GM13976 (cell line): ENCODE measurements around the gene N4BP3.
"Not testable (repeated sequence)": the region's sequence is repeated elsewhere in the genome, so short reads cannot be mapped to it uniquely, and the experiment has no call there.

Source experiments
- DNase-seq: peaks from one replicate; pipeline ENCODE4 v3.0.0; 2012; ENCODE audit warnings: low spot score
- CTCF ChIP-seq: IDR thresholded peaks from 2 replicates; pipeline ENCODE4 v1.5.1; 2012; ENCODE audit warnings: borderline replicate concordance, mild to moderate bottlenecking; ENCODE audit not compliant: insufficient read depth; ENCODE audit errors: extremely low read depth, missing control alignments, control extremely low read depth
- in situ Hi-C: fragments of 300-500 bp; cut with MboI; formaldehyde crosslinking; loops from one replicate; pipeline ENCODE4 v1.12.0; 2022; ENCODE audit warnings: low sequenced_read_pairs, mixed read lengths, inconsistent platforms; ENCODE audit not compliant: unreplicated experiment

Gene N4BP3

GRCh38 chr5:178074266-178074952, 38.9 kb upstream of the N4BP3 start:
- in situ Hi-C loops, result loop anchor here (10.0 to 25.0 kb wide), 2 partner anchors 70 to 462 kb away; partner anchors contain the start of gene B4GALT7
- peak; percentile 45 for TF ChIP-seq CTCF
- DNase-seq, result peak; percentile 44

- in situ Hi-C loops, result loop anchor here (10.0 kb wide), 1 partner anchor 68 kb away; no protein-coding TSS in a partner anchor
- not testable (repeated sequence) for DNase-seq
These were observed 36.4 kb upstream of the N4BP3 start for GRCh38 chr5:178076965-178077364.

- in situ Hi-C loops, result loop anchor here (10.0 kb wide), 1 partner anchor 67 kb away; no protein-coding TSS in a partner anchor
- no peak for TF ChIP-seq CTCF
- peak; percentile 12 for DNase-seq
These were observed 35.6 kb upstream of the N4BP3 start for GRCh38 chr5:178077751-178078150.

- TF ChIP-seq CTCF, result no peak
- in situ Hi-C loops, result loop anchor here (10.0 kb wide), 1 partner anchor 66 kb away; no protein-coding TSS in a partner anchor
- peak; percentile 10 for DNase-seq
These were observed 34.9 kb upstream of the N4BP3 start for GRCh38 chr5:178078197-178079010.

- no peak for TF ChIP-seq CTCF
- in situ Hi-C loops, result no loop called here
These were observed 33.3 kb upstream of the N4BP3 start for GRCh38 chr5:178080056-178080455.

GRCh38 chr5:178080618-178081410, 32.5 kb upstream of the N4BP3 start:
- no peak for TF ChIP-seq CTCF

More at GRCh38 chr5:178080056-178080455, 33.3 kb upstream of the N4BP3 start:
- no peak for DNase-seq

More at GRCh38 chr5:178080618-178081410, 32.5 kb upstream of the N4BP3 start:
- in situ Hi-C loops, result no loop called here
- no peak for DNase-seq
